Stimulated activated CD4-positive, alpha-beta T cell treated with anti-CD3 and anti-CD28 coated beads, Interleukin-2, amount 100 ng/mL, for 4 hours (primary cell): Measurements from ENCODE around the gene OXNAD1.

Experiments
- DNase-seq: peaks from one replicate; pipeline ENCODE4 v3.0.0-alpha.2; 2020; ENCODE audit warnings: low read depth

Gene OXNAD1

DNA sequence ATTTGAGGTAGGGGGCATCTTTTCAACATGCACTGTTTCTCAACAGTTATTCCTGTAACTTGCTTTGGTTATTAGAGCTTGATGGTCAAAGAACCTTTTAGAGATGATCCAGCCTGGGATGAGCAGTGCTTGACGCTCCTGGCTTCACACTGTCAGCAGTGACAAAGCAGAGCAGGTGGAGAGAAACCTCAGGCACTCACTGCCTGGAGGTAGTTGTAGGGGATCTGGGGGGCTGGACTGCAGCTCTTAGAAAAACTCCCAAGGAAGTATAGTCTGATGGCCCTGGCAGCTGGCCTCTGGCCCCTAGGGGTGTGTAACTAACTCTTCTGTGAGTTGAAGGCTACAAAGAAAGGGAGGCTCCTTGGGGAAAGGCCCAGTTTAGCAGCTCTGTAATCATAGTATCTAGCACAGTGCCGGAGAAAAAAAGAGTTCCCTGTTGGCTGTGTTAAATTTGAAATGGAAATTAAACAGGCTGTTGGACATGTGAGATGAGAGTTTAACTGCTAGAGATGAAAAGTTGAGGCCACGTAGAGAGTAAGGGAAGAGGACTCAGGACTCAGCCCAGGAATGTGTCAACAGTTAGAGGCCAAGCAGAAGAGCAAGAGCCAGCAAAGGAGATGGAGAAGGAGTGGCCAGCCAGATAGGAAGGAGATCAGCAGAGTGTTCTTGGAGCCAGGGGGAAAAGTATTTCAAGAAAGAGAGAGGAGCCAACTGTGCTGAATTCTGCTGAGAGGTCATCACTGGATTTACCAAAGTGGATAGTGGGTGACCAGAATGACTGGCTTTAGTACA lies 14.2 kb downstream of the OXNAD1 start:
- no peak for DNase-seq

DNA sequence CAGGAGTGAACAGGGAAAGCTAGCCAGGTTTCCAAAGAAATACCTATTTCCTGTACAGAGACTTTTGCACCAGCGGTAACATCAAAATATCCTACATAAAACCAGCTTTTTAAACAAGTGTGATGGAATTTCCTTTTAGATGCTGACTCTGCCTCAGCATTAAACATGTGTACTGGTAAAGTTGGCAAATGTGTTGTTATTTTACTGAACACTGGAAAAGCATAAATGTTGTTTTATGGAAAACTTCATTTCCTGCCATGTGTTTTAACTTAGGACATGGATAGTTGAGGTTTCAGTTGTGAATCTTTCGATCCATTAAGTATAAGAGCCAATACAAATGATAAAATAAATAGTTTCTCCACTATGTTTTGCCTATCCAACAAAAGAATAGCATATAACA lies 15.7 kb downstream of the OXNAD1 start:
- DNase-seq: no peak

DNA sequence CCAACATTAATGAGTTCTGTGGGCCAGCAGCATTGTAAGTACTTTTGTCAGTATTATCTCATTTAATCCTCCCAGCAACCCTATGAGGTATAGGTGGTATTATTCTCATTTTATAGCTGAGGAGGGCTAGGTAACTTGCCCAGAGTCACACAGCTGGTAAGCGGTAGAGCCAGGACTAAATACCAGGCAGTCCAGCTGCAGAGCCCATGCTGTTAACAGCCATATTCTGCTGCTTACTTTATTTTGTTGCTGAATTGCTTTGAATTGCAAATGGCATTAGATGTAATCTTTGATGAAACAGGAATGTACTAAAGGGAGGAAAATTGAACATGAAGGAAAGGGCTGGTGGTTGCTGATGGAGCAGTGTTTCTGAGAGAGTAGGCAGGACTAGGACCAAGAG lies 19.6 kb downstream of the OXNAD1 start:
- DNase-seq: no peak

DNA sequence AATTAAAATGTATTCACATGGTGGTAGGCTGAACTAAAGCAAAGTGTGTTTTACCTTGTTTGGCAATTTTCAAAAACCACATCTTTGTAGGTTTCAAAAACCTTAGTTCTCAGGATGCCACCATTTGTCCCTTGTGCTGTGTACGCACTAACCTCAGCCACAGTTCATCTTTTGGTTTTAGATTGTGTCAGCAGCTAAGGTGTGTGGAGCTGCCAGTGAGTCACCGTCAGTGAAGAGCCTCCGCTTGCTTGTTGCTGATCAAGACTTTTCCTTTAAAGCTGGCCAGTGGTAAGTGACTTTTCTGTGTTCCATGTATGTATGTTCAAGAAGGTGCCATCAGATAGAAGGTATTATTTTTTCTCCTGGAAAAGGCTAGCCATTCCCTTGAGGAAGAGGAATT lies 21.1 kb downstream of the OXNAD1 start:
- DNase-seq: peak; percentile 66

DNA sequence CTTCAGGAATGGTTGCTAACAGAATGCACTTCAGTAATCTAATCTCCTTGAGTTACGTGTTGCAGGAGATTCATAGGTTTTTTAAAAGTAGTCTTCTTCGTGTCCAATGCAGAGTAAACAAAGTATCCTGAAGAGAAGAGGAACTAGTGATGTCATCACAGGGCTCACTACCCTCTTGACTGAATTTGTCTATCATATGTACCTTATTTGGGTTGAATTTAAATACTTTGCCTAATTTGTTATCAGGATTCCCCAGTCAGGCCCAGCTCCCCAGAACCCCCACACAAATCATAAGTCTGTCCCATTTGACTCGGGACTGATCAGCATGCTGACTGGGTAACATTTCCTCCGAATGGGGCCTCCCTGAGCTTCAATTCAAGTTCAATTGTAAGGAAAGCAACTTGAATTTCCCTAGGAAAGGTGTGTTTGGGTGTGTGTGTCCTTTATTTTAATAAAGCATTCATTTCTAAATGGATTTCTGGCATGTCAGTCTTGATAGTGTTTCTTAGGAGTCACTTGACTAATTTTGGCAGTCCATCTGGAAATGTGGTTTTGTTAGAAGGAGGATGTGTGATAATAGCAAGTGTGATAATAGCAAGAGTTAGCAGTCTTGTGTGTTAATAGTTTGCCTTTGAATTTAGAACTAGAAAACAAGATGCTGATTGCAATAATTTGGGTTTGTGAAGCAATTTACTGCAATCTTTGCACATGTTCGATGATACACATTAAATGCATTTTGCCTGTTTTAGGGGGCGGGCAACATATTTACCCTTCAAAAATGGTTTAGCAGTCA lies 21.9 kb downstream of the OXNAD1 start:
- DNase-seq: no peak

DNA sequence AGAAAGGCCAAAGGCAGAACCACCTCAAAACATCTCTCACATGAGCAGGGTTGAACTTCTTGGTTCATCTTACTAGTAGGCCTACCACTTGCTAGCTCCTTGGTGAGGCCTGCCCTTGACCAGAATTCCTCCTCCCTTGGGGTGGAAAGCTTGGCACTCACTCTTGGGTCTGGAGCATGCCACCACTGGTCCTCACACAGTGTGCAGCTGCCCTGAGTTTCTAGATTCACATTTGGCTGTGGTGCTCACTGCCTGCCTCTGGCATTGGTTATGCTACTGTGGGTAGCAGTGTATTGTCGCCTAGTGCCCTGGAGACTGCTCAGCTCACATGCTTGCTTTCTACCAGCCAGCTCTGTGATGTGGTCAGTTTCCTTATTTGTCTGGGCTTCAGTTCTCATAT lies 23.7 kb downstream of the OXNAD1 start:
- no peak for DNase-seq

DNA sequence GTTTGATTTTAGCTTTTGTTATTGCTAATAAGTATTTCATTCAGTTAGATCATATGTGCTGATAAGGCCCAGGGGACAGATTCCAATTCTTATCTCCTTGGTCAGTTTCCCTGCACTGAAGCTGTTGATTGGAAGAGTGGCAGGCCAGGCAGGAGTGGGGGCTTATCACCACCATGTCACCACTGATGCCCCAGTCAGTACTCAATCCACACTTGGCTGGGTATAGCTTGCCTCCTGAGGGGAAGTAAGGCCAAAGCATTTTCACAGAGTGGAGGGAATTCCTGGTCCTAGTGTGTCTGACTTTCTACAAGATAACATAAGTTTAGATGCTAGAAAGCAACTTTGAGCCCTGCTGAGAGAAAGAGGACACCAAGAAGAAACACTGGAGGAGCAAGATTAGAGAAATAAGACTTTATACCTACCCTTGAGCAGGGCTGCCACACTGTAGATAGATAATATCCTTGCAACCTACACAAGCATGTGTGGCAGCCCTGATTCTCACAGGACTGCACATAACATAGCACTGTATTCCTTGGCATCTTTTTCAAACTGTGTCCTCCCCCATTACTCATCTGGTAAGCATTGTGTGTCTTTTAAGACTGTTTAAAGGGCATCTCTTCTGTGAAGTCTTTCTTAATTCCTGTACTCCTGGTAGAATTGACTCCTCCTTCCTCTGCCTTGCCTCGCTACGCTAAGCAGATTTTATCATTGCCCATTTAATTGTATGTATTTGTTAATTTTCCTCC lies 24.3 kb downstream of the OXNAD1 start:
- no peak for DNase-seq

DNA sequence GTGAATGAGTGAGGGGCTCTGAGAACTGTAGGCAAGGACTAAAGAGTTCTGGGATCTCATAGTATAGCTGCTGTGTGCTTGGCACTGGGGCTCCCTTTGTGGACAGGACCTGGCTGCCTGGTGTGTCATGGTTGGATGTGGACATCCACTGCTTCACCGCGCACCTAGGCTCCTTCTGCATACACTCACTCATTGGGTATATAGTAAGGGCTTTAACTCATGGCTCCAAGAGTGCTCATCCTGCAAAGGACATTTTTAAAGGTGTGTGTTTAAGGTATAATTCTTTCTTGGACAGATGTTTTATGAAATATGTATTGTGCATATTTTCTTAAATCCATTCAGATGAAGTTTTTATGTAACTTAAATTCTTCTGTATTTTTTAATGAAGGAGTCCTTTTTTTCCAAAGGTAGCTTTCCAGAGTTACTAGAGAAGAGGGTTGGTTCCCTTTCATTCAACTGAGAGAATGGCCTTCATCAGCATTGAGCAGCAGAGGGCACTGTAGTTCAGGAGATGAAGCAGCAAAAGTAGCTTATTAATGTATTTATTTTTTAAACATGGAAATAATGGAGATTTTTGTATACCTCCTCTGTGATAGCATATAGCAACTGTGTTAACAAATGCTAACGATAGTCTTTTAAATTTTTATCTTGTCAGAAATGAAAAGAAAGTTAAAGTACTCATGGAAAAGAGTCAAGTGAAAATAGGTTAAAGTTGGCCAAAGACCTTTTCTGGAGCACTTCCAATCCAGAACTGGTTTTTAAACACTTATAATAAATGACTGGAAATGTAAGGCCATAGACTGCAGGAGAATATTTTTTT lies 25.2 kb downstream of the OXNAD1 start:
- peak; percentile 47 for DNase-seq

DNA sequence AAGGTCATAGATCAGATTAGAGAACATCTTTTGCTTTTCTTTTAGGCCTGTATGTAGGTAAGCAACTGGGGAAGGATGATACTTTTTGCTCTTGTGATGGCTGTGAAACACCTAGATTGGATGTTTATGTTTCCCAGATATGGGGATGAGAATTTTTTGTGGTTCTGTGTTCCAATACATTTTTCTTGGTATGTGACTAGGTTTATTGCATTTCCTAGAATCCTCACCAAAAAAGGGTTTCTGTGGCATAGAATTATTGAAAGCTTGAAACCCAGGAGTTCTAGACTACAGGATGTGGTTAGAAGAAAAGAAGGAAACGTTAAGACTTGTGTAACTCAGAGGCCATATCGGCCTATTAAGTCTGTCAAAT lies 25.8 kb downstream of the OXNAD1 start:
- no peak for DNase-seq

DNA sequence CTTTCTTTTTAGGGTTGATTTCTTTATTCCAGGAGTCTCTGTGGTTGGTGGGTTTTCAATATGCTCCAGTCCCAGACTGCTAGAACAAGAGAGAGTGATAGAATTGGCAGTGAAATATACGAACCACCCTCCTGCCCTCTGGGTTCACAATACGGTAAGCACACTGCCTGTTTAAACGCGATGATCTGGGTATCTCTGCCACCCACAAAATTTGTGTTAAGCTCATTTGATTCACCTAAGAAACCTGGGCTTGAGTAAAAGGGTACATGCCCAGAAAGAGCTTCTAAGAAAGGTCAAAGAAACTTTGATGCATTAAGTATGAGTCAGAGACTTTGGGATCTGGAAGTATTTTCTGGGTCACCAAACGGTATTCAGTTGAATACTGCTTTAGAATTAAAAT lies 29.8 kb downstream of the OXNAD1 start:
- peak; percentile 35 for DNase-seq

DNA sequence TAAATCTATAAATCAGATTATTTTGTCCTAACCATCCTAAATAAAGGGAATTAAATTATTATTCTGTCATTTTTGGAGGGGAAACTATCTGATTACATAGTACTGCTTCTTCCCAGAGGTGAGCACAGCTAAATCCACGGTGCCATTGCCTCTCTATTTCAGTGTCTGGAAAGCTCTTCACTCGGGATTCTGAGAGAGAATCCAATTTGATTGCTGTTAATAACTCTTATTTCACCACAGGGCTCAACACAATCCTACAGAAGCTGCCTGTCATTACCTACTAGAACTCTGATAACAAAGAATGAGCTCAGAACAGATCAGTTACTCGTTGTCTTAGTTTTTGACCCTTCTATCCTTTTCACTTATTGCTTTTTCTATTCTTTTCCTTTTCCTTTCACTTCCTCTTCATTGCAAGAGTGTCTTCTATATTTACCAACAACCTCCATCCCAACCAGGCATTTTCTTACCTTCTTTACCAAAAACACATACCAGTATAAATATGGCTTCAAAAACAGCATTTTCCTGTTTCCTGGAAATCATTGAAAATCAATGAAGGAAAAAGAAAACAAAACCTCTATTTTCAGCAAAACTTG lies 30.4 kb downstream of the OXNAD1 start:
- DNase-seq: no peak

DNA sequence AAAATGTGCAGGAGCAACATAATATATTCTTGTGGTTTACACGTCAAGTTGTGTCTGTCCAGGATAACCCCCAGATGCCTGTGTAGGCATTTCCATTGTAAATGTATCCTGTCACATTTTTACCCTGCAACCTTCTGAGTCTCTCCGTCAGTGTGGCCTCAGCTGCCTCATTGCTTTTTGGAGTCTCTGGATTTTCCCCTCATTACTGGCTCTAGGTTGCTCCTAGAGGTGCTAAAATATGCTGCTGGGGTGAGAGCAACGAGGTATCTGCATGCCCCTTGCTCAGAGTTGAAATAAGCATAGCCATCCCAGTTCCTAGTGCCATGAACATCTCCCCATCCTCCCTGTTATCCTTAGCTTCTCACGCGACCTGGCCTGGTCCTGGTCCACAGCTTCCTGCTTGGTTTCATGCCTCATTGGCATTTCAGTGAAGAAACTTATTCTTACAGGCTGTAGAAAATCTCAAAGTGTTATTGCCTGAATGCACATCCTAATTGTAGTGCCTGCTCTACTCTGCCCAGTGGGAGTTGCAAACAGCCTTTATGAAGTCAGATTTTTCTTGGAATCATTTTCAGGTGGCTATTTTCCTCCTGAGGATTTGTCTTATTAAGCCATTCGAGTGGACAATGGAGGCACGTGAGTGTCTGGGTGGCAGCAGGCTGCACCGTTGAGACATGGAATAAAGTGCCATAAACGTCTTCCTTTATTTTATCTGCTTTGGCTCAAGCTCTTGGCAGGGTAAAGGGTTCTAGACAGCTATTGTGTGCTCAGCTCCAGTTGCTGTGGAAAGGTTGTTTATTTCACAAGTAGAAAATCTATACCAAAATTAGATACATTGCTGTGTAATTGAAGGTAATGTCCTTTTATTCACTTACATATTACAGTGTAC lies 33.2 kb downstream of the OXNAD1 start:
- DNase-seq: no peak

DNA sequence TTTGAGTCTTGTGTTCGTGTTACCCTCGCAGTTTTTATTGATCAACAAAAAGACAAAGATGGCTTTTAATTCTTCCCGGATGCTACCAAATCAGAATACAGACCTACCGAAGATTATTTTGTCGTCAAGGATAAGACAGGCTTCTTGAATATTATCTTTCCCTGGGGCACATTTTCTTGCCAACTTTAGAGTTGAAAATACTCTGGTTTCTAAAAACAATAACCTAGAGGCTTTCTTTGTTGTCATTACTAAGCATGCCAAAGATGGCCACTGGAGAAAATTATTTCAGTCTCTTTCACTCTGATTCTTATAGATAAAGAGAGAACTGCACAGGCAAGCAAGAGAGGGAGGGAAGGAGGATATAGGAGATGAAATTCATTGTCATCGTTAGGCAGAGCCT lies 33.9 kb downstream of the OXNAD1 start:
- DNase-seq: no peak

DNA sequence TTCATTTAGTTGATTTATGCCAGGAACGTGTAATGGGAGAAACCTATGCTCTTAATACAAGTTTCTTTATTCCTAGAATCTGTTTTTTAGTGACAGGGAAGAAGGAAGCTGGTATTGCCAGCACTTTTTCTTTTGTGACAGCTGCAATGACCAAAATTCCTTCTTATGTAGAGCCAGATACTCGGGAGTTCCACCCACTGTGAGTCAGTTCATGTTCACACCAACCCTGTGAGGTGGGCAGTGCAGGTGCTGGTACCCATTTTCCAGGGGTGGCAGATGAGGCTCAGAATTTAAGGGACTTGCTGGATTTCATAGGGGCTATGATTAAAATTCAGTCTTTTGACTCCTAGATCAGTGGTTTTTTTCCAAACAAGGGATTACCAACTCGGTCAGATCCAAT lies 34.7 kb downstream of the OXNAD1 start:
- no peak for DNase-seq

DNA sequence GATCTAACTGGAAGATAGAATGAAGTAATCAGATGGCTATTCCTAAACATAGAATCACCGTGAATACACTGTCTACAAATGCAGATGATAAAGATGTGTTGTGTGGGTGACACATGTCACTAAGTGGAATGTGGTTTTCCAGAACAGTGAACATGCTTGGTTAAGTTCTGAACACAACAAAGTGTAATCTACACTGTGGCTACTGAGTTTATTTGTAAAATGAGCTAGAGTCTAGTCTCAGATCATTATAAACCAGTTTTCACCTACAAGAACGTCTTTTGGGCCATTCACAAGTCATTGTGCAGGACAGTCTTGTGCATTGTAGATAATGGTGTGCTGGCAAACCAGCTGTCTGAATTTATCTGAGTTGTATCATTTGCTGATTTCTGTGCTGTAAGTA lies 35.3 kb downstream of the OXNAD1 start:
- DNase-seq: no peak

DNA sequence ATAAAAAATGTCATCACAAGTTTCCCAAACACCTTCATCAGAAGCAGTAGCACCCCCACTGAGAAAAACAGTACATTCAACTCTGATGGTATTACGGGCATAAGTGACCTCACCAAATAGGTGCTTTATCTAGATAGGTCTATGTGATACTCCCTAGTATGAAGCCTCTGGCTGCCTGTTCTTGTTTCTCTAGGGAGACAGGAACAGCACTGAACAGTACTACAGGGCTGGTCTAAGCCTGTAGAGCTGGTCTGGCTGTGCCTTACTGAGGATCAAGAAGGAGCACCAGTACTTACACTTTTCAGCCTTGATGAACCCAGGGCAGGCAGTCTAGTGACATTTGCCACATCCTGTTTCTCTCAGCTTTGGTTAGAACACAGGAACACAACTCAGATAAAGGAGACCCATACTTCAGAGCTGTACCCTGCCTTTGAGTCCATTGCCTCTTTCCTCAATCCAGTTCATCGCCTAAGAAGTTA lies 35.9 kb downstream of the OXNAD1 start:
- DNase-seq: peak; percentile 24

DNA sequence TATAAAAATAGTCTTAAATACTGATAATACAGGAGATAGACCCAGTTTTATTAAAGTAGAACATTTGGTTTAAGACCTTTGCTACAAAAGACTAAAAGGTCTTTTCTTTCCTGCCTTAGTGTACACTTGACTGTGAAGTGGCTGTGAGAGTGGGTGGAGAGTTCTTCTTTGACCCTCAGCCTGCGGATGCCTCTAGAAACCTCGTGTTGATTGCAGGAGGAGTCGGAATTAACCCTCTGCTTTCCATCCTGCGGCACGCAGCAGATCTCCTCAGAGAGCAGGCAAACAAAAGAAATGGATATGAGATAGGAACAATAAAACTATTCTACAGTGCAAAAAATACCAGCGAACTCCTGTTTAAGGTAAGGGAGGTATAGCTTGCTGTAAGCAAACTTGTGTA lies 36.5 kb downstream of the OXNAD1 start:
- no peak for DNase-seq

DNA sequence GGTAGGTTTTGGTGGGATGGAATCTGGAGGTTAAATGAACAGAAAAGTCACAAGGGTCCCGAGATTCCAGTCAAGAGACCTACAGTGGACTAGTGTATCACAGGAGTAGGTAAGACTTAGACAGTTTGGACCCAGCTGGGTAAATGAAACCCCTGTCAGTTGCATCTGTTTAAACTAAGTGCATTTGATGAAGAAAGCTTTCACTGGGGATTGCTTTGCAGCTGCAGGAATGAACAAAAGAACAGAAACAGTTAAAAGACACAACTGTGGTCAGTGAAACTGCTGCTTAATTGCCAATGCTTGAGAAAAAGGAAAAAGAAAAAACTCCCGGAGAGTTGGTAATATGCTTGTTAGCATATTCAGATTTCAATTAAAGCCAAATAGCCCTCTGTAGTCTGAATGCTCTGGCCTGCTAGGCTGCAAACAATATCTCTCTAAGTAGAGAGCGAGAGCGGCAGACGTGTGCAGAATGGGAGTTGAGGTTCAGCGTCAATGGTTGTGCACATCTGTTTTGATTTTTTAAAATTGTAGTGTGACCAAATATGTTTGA lies 37.1 kb downstream of the OXNAD1 start:
- no peak for DNase-seq

DNA sequence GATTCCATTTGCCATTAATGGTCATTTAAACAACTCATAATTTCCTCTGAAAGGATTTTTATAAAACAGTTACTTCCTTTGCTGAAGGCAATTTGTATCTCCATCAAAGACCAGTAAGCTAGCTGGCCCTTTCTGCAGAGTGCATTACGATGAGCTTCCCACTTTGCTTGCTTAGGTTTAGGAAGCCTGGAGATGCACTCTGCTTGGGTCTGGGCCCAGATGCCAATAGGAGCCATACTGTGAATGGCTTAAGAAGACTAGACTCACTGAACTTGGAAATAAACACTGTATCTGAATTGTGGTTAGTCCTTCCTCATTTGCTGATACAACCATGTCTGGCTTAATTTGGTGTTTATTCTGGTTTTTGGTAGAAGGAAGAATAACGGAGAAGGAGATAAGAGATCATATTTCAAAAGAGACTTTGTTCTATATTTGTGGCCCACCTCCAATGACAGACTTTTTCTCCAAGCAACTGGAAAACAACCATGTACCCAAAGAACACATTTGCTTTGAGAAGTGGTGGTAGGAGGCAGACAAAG lies 38.1 kb downstream of the OXNAD1 start:
- no peak for DNase-seq
